Fibroblast of skin of abdomen (primary cell): ENCODE results near the gene SAMD8.
"Not testable (repeated sequence)": the region's sequence is repeated elsewhere in the genome, so short reads cannot be mapped to it uniquely, and the experiment has no call there.

Experiments
- DNase-seq: peaks from one replicate; pipeline ENCODE4 v3.0.0-alpha.2; 2013

Gene SAMD8

GRCh38 chr10:75143353-75143752 lies 31.9 kb downstream of the SAMD8 start:
- peak; percentile 25 for DNase-seq

- DNase-seq: no peak
Measured at GRCh38 chr10:75145590-75145989, 34.1 kb downstream of the SAMD8 start.

GRCh38 chr10:75146780-75147179 lies 35.3 kb downstream of the SAMD8 start:
- DNase-seq: no peak

GRCh38 chr10:75150656-75151055 lies 39.2 kb downstream of the SAMD8 start:
- DNase-seq: no peak

GRCh38 chr10:75159519-75159918 lies 48.1 kb downstream of the SAMD8 start:
- no peak for DNase-seq

- DNase-seq: peak; percentile 9
Measured at GRCh38 chr10:75165684-75166622, 54.5 kb downstream of the SAMD8 start.

GRCh38 chr10:75166623-75166972 lies 55.1 kb downstream of the SAMD8 start:
- no peak for DNase-seq

GRCh38 chr10:75168275-75168674 lies 56.8 kb downstream of the SAMD8 start:
- no peak for DNase-seq

GRCh38 chr10:75170215-75170614 lies 58.8 kb downstream of the SAMD8 start:
- DNase-seq: no peak

GRCh38 chr10:75175046-75175445 lies 63.6 kb downstream of the SAMD8 start:
- no peak for DNase-seq

- no peak for DNase-seq
Measured at GRCh38 chr10:75176046-75176445, 64.6 kb downstream of the SAMD8 start.

- no peak for DNase-seq
Measured at GRCh38 chr10:75176736-75177135, 65.3 kb downstream of the SAMD8 start.

GRCh38 chr10:75179657-75180177 lies 68.3 kb downstream of the SAMD8 start:
- DNase-seq: no peak

- DNase-seq: peak; percentile 10
Measured at GRCh38 chr10:75180592-75180991, 69.1 kb downstream of the SAMD8 start.

GRCh38 chr10:75181073-75181472 lies 69.6 kb downstream of the SAMD8 start:
- no peak for DNase-seq

GRCh38 chr10:75186310-75186709 lies 74.9 kb downstream of the SAMD8 start:
- DNase-seq: no peak

- peak; percentile 49 for DNase-seq
Measured at GRCh38 chr10:75187961-75188426, 76.5 kb downstream of the SAMD8 start.

- DNase-seq: not testable (repeated sequence)
Measured at GRCh38 chr10:75188522-75188921, 77.1 kb downstream of the SAMD8 start.

- no peak for DNase-seq
Measured at GRCh38 chr10:75189266-75190096, 78.0 kb downstream of the SAMD8 start.

- DNase-seq: peak; percentile 85
Measured at GRCh38 chr10:75191821-75192568, 80.5 kb downstream of the SAMD8 start.

GRCh38 chr10:75194625-75195024 lies 83.2 kb downstream of the SAMD8 start:
- not testable (repeated sequence) for DNase-seq

GRCh38 chr10:75195035-75195763 lies 83.7 kb downstream of the SAMD8 start:
- peak; percentile 61 for DNase-seq
